DMS53 (cell line): ENCODE measurements around the gene PIM3.
A peak's percentile ranks its signal among the peaks of the same experiment; 100 is the strongest.

Experiments used
- DNase-seq: peaks from one replicate; lab custom pipeline; 2025; lab: John Stamatoyannopoulos, UW

PIM3 gene

DNA sequence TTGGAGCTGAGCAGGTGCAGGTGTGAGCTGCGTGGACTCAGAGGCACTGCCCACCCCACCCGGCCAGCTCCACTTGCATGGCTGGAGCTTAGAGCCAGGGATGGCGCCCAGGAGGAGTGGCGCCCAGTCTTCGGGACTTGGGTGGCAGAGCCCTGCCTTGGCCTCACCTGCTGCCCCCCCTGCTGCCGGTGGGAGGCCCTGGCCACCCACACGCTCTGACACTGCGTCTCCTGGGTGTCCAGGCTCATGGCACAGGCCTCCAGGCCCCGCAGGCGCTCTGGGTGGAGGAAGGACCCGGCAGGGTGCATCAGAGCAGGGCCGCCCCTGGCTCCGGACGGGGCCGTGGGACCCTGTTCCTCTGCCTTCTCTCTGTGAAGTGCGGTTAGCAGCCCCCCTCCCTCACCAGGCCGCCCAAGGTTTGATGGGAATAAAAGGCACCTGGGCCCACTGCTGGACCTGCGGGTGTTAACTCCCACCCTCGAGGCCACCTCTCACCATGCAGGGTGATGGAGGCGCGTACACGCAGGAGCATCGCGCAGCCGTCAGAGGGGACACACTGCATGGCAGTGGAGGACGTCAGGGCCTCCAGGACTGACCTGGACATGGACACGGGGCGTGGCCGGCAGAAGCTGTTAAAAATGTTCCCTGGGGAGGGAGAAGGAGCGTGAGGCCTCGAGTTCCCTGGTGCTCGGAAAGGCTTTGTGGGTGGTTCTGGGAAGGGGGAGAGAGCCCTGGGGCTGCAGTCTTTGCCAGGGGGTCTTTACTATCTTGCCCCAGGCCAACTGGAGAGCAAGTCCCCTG lies 40.2 kb downstream of the PIM3 start:
- no peak for DNase-seq

DNA sequence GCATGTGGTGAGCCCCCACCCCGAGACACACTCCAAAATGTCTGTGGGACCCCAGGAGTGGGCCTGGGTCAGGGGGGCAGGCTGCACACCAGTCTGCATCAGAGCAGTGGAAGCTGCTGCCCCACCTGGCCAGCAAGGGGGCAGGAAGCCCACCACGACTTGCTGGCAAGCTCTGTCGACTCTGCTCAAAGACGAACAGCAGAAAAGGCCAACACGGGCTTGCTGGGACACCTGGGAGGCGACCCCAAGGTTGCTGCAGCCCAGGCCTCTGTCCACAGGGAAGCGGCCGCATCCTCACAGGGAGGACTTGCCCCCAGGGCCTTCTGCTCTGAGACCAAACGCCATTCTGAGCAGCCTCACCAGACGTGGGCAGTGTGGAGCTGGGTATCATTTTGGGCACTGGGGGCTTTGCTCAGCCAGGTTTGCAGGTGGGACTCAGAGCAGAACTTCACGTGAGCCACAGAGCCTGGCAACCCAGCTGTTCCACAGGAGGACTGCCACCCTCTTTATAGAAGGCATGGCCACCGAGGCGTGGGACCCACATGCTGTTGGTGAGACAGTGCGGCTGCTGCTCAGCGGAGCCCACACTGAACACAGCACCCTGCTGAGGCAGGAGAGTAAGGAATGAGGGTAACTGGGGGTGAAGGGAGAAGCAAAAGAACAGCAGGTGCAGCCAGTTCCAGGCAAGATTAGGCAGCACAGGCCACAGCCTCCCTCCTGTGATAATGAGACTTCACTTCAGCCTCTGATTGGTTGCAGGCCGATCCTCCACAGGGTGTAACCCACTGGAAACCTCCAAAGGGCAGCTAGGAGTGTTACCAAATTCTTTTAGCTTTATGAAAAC lies 41.0 kb downstream of the PIM3 start:
- DNase-seq, result no peak

DNA sequence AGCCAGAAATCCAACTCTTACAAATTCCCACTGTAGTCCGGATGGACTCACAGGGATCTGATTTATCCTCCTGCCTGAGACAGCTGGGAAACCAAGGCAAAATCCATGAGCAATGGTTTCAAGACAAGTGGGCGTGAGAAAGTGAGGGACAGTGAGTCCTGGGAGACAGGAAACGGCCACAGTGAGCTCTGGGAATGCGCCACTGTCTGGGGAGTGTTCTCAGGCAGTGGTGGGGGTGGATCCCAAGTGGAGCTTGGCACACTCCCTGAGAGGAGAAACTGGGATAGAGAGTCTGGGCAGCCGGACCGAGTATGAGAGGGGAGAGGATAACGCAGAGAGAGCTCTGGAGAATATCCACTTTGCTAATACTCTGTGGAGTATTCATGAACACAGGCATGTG lies 42.2 kb downstream of the PIM3 start:
- DNase-seq, result no peak

DNA sequence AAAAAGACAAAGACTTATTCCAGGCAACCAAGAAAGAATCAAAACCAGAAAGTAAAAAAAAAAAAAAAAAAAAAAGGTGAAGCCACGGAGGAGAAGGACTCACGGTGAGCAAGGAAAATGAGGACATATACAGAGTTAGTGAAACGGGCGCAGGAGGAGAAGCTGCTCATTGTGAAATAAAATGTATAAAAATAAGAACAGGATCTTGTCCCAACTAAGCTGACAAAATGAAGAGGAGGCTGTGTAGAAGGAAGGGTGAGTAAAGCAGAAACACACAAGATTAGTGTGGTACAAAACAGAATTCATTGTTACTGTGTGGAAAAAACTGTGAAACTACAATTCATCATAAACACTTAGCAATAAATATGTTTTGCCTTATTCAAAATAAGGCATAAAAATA lies 44.3 kb downstream of the PIM3 start:
- DNase-seq, result no peak

DNA sequence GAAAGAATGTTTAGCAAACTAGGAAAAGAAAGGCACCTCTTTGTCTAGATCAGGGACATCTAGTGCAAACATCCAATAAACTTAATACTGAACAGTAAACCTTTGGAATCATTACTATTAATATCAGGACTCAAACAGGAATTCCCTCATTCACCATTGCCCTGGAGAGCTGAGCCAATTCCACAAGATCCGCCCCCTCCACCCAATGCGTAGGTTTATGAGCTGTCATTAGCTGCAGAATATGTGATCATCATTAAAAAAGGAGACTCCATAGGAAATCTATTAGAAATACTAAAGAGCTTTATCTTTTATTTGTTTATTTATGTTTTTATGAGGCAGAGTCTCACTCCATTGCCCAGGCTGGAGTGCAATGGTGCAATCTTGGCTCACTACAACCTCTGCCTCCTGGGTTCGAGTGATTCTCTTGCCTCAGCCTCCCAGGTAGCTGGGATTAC lies 46.5 kb downstream of the PIM3 start:
- DNase-seq, result no peak

DNA sequence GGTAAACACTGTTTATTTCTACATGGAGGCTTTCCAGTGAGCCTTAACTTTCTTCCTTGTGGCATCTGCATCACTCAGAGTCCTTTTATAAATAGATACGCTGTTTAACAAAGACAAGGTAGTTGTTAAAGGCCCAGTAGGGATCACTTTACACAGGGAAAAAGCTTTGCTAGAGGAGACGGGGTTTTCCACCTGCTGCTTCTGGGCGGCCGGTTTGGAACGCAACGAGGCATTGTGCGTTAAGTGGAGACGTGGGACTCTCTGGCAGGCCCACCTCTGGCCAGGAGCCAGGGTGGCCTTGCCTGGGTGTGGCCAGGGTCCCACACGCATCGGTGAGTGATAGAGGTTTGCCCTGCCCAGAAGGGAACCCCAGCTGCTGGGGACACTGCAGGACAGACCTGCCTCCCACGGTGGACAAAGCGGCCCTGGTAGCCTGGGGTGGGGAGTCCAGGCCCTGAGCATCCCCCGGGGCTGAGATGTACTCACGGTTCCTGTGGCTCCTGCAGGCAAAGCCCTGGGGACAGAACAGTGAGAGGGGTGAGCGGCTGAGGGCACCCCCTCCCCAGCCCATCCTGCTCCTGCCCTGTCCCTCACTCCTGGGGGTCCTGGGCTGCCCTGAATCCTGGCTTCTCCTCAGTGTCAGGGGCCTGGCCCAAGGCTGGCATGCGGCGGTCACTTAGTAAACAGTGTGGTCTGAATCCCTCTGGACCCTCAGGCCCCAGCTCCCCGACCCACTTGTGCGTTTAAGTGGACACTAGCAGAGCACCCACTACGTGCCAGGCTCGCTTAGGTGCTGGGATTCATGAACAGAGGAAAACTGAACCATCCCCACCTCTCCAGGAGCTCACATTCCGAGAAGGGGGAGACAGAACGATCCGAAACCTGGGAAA lies 47.8 kb downstream of the PIM3 start:
- DNase-seq, result peak; percentile 44

DNA sequence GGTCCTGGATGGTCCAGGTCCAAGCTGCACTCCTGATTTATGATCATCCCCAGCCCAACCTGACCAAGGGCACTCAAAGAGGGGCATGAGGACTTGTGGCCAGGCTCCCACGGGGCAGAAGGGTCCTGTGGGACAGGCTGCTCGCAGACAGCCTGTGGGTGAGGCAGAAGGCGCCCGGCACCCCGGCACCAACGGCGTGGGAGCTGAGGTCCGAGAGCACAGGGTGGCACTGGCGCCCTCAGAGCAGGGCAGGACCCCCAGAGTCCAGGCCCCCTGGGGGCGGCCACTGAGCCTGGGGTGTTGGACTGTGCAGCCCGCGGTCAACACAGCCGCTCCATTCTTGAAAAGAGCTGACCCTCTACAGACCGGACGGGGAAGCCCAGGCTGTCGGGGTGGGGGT lies 48.7 kb downstream of the PIM3 start:
- no peak for DNase-seq

DNA sequence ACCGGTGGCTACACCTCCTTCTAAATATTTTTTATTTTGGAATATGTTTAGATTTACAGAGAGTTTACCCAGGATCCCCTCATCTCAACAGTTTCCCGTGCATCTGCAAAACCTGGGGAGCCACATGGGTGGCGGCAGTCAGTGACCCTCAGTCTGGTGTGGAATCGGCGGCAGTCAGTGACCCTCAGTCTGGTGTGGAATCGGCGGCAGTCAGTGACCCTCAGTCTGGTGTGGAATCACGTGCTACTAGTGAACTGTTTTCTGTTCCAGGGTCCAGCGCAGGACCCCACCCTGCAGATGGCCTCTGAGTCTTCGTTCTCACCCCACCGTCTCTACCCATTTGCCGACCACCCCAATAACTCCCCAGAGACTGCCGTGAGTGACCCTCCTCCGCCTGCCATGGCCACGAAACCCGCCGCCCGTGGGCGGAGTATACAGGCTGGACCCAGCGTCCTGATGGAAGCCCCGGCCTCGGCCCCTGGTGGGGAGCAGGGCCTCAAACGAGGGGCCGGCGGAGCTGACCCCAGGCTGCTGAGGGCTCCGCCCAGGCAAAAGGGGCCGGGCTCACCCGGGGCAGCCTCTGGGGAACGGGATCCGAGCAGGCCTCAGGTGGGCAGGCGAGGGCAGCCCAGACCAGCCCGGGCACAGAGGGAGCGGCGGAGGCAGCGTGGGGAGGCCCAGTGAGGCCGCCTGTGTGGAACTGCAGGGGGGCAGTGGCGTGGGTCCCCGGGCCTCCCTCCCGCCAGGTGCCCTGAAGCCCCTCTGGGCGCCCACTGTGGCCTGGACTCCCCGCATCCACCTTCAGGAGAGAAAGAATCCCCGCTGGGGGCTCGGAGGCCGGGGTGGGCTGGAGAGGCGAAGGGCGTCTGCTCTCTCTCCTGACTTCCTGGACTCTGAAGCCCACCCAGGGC lies 49.4 kb downstream of the PIM3 start:
- no peak for DNase-seq

DNA sequence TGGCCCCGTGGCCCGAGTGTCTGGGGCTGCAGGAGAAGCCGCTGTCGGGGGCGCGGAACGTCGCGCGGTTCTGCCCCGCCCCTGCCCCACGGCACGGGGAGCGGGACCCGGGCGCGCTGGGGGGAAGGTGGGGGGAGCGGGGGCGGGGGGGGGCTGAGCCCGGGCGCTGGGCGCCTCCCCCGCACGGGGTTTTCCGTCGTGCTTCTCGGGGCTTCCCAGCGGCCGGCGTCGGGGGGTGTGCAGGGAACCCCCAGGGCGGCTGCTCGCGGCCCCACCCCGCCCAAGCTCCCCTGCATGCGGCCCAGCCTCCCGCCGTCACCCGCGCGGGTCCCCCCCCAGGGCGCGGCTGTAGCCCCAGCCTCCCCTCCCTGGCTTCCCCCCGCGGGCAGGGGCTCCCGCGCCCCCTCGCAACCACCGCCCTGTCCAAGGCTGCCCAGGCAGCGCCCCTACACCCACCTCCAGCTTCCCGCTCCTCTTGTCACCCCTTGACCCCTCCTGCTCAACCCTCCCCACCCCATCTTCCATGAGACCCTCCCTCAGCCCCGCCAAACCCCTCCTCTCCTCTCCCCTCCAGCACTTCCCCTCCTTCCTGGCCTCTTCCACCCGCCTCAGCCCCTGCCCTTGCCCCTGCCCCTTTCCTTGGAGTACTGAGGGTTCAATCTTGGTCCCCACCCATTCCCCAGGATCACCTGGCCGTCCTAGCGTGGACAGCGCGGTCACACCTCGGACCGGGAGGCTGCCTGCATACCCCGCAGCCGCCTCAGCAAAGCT lies 50.3 kb downstream of the PIM3 start:
- no peak for DNase-seq

DNA sequence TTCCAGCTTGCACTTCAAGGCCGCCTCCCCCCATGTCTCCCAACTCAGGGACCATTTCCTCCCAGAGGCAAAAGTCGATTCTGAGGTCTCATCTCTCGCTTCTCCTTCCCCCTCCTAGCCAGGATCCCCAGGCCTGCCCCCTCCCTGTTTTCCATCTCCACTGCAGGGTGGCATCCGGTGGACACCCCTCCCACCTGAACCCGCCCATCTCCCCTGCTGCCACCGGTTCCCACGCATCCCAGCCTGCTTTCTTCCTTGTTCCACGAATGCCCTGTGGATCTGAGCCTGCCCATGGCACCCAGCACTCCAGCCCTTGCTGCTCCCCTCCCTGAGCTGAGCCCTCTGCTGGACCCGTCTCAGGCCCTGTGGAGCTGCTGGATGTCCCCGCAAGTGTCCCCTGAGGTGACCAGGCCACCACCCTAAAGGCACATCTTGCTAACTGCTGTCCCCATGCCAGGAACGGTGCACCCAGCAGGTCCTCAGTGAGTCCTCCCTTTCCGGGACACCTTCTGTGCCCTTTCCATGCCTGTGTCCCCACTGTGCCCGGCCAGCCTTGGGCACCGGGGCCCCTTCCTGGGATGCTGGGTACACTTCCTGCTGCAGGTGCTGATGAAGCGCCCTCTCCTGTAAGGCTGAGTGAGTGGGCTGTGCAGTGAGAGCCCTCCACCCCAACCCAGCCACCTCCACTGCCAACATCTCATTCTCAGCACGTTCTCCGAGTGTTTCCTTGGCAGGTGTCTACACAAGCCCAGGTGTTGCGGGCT lies 51.1 kb downstream of the PIM3 start:
- peak; percentile 62 for DNase-seq

DNA sequence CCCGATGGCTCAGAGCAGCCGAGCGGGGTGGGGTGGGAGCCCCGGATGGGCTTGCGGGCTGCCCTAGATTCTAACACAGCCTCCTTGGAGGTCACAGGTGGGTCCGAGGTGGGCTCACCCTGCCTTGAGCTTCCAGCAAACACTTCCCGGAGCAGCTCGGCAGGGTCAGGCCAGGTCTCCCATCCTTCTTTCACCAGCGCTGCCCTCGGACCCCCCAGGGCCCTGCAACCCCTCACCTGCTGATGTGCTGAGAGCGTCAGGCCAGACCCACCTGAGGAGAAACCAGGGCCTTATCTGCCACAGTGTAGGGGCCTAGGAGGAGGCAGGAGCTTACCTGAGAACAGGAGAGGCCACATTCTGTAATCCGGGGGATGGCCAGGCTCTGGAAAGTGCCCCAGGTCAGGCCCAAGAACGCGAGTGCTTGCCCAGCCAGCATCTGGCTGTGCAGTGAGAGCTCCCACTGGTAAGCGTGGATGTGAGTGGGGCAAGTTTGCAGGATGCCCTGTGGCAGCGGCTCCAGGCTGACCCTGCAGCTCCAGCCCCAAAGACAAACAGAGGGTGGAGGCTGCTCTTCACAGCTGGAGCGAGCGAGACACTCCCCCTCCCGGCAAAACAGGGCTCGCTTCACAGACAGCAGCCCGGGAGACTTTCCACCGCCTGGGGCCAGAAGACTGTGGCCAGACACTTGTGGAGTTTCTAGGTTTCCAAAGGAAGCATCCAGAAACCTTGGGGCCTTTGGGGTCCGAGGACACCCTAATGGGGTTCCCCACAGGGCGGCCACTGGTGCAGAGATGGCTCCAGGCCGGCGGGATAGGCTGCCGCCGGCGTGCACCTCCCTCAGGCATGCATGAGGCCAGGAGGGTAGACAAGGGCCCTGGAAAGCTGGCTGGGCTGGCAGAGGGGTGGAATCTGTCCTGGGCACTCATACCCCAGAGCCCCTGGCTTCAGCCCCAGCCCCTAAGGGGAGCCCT lies 51.9 kb downstream of the PIM3 start, which contains the start of gene IL17REL:
Gene IL17REL, minus strand, starts transcription at position 555 of the 971 bp plus-strand sequence. Its CDS starts 119 bp downstream, at position 436.
- DNase-seq, result peak; percentile 57
